H1 (cell line): ENCODE measurements around the gene SMYD3.
A peak's percentile ranks its signal among the peaks of the same experiment; 100 is the strongest.

Source experiments
- CTCF ChIP-seq, 3 experiments: IDR thresholded peaks; 1 replicate in 2 of 3; 2 replicates in 1 of 3; pipeline versions ENCODE4 v1.5.1 to v1.6.1; 2011; ENCODE audit warnings: low read length in 3 of 3, mild to moderate bottlenecking in 3 of 3, inconsistent platforms in 2 of 3, low read depth in 1 of 3, moderate library complexity in 1 of 3; ENCODE audit not compliant: insufficient read depth in 1 of 3; ENCODE audit errors: control extremely low read depth in 1 of 3
- MAFK ChIP-seq: IDR thresholded peaks from 2 replicates; pipeline ENCODE4 v1.6.1; 2012; ENCODE audit warnings: low read depth, mild to moderate bottlenecking, improper control_type of control experiment, low read length
- PHF8 ChIP-seq: fragments of 200-600 bp; sonication (generic); conservative IDR thresholded peaks from 2 replicates; pipeline ENCODE4 v1.7.1; 2012; ENCODE audit warnings: low read depth, mild to moderate bottlenecking, inconsistent platforms, low read length, moderate library complexity

- TF ChIP-seq PHF8, result no peak
- TF ChIP-seq CTCF (IDR thresholded peaks at IDR 0.05; ENCODE audit: control extremely low read depth in 1 of 3, insufficient read depth in 1 of 3, low read depth in 1 of 3, low read length in 3 of 3), result peak in 2 of 3 experiments; percentile 51 to 72; a peak in 3 of 4 replicates
- no peak for TF ChIP-seq MAFK
Measured at GRCh38 chr1:245888809-245889208, 618.3 kb downstream of the SMYD3 start.
